GM12873 (cell line): ENCODE data around the gene ZDHHC1.

Source experiments
- TF ChIP-seq, protein P1 (sequence below): IDR thresholded peaks from 2 replicates; pipeline ENCODE4 v1.5.1; 2012; ENCODE audit warnings: low read depth, mild to moderate bottlenecking, moderate library complexity, low read length, control low read depth; ENCODE audit not compliant: insufficient read depth; ENCODE audit errors: missing control alignments

ZDHHC1 gene

DNA sequence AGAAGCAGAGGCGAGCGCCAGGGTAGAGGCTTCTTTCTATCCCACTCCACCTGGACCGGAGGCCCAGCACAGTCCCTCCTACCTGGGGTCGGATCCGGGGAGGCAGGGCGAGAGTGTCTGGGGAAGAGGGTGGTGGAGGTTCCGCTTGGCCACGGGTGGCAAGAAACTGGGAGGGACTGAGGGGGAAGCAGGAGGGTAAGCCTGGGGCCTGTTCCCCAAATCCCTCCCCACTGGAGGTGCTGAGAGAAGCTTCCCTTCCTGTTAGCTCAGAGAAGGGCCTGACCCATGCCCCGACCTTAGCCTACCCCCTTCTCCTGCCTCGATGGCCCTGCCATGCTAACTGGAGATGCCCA is 21.2 kb downstream of the ZDHHC1 start:
- TF ChIP-seq, protein P1, sequence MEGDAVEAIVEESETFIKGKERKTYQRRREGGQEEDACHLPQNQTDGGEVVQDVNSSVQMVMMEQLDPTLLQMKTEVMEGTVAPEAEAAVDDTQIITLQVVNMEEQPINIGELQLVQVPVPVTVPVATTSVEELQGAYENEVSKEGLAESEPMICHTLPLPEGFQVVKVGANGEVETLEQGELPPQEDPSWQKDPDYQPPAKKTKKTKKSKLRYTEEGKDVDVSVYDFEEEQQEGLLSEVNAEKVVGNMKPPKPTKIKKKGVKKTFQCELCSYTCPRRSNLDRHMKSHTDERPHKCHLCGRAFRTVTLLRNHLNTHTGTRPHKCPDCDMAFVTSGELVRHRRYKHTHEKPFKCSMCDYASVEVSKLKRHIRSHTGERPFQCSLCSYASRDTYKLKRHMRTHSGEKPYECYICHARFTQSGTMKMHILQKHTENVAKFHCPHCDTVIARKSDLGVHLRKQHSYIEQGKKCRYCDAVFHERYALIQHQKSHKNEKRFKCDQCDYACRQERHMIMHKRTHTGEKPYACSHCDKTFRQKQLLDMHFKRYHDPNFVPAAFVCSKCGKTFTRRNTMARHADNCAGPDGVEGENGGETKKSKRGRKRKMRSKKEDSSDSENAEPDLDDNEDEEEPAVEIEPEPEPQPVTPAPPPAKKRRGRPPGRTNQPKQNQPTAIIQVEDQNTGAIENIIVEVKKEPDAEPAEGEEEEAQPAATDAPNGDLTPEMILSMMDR = no peak

DNA sequence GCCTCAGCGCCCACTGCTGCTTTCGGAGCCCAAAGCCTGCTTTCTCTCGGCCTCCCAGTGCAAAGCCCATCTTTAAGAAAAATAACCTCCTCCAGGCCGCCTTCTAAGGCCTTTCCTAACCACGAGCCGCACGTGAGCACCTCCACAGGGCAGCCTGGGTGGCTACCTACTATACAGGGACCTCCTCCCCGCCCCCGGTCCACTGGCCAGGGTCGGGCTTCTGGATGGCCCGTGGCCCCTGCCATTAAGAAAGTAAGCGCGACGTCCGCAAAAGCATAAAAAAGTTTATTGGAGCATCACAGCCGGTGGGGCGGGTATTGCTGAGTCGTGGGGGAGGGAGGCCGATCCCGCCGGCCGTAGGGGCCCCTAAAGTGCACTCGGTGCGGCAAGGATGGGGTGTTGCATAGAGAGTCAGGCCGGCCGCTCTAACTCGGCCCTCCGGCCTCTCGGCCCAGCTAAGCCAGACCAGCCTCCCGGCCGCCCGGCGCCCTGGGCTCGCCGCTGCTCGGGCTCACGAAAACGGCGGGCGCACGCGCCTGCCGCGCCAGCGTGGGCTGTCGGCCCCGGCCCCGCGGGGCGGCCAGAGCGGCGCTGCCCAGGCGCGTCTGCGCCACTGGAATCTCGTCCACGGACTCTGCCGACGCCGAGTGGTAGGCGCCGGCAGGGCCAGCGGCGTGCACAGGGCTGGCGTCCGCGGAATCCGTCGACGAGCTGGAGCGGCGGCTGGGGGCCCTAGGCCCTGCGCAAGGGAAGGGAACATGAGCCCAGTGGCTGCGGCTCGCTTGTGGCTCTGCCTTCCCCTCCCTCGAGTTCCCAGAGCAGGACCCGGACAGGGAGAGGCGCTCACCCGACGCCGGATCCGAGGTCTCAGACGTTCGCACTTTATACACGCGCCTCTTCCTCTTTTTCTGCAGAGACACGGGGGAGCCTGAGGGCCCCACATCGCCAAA is 21.8 kb downstream of the ZDHHC1 start:
- TF ChIP-seq, protein P1 = no peak

DNA sequence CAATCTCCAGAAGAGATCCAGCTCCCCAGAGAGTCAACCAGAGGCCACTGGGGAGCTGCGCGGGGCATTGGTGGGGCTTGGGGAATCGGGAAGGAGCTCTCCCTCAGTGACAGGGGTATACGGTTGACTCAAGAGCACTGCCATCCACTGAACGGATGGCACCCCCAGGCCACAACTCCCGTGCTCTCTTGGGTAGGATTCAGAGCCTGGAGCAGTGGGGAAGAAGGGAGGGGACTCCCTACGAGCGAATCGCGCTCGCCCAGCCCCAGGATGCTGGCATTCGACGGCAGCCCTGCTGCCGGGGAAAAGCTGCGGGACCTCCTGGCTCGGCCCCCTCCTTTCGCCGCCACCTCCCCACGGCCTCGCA is 22.5 kb downstream of the ZDHHC1 start:
- TF ChIP-seq, protein P1 = no peak

DNA sequence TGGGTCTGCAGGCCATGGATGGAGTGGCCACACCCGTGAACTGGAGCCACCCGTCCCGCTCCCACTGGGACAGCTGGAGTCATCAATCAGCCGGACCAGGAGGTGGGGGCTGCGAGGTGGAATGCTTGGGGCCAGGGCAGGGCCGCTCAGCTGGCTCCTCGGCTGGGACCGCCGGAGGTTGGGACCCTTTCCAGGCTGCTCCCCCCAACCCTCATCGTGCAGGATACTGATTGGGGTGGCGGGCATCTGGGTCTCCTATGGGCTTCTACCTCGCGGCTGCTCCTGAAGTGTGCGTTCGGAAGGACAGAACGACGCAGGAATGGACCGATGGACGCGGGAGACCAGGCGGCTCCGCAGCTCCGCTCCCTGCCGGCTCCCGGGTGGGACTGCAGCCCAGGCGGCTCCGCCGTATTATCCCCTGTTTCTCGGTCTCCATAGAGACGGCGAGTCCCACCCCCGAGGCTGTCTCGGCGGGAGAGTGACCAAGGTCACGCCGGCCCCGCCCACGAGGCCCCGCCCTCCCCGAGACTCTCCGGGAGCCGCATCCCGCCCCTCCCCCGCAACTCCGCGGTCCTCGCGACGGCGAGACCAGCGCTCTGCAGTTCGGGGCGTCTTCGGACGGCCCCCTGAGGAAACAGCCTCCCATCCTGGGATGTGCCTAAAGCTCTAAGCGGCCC is 23.0 kb downstream of the ZDHHC1 start, which contains the start of gene TPPP3:
Gene TPPP3 (minus strand): TSS at position 388 of the 677 bp plus-strand sequence. CDS start 2,387 bp downstream, outside the sequence.
- TF ChIP-seq, protein P1 = peak; percentile 41

DNA sequence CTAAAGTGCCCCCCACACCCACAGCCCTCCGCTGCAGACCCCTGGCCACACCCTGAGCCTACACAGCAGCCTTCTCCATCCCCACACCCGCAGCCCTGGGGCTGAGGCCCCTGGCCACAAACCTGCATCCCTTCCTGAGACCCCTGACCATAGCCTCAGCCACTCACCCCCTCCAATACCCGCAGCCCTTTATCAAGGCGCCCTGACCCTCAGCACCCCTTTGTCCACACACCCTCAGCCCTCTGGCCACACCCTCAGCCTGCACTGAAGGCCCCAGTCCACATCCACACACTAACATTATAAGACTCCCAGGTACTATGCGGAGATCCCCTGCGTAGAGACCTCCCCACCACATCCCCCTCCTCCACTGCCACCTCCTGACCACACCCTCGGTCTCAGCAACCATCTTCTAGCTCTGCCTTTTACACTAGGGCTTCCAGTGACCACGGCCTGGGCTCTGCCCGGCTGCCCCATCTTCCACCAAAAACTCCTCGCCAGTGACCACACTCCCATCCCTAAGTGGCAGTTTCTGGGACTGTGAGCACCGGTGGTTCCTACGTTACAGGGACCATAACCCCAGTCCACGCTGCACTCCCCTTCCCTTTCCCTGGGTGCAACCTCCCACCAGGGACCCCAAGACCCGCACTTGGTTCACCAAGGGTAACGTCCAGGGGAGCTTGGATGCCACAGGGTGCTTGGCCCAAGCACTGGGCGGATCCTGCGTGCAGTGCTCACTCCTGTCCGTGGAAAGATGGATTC is 23.8 kb downstream of the ZDHHC1 start:
- TF ChIP-seq, protein P1 = no peak

DNA sequence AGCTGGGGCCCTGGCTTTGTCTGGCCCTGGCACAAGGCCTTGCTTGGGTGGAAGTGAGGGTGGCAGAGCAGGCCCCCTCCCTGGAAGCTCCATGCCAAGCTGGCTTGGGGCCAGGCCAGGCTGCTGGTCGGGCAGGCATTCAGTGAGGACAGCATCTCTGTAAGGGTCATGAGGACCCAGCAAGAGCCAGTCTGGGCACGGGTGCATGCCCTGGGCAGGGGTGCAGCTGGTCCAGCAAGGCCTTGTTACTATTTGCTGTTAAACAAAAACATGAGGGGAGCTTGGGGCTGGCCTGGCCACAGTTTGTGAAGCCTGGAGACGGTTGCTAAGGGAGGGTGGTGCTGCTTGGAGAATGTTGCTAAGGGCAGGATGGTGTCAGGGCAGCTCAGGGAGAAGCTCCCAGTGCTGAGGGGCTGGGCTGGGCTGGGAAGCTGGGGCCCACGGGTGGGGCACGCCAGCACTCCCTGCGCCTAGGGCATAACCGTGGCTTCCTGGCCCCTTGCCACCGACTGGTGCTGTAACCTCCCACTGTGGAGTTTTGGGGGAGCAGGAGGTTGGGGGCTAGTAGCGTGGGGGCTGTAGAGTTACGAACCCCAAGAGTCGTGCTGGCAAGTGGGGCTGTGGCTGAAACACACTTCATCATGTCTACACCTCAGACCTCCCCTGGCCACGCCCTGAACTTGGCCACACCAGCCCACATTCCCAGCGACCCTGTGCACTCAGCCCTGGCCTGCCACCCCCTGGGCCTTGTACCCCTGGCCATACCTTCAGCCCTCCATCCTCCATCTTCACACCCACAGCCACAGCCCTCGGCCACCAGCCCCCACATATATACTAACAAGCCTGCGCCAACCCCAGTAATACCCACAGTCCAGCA is 24.6 kb downstream of the ZDHHC1 start:
- TF ChIP-seq, protein P1 = no peak
